Measurements from ENCODE around the gene ADORA1. TPM values are rescaled to one million over a fixed set of nuclear protein-coding genes. Genes with fewer than 3 reads are reported as not detected.

Gene ADORA1
- total RNA-seq, 3 donors from 2014 or later: 0.53 to 1.3 (median 0.78) TPM

DNA sequence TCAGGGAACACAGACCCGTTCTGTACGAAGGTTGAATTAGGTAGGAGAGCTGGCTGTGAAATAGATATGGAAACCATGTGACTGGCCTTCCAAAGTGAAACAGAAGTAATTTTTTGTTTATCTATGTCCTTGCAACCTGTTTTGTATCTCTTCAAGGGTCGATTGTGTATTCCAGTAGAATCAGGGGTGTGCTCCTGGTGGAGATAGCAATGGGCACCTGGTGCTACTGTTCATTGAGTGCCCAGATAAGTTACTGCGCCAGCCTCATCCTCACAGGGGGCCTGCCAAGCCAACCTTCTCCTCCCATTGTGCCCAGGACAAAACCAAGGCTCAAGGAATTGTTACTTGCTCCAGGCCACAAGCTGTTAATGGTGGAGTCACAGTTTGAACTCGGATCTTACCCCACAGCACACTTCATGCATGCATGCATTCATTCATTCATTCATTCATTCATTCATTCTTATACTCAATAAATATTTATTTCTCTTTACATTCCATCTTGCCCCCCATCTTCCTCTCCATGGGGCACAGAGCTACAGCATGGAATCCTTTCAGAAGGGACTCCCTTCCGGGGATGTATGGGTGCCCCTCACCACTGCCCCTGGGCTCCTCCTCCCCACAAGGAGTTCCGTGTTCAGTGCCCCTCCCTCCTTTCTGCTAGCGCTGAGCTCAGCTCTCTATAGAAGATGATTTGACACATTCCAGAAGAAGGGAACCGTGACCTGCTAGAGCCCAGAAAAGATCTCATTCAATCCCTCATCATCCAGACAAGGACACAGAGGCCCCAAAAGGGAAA, 24.0 kb downstream of the ADORA1 start:
- Histone ChIP-seq H3K9me3 (no peaks in the 10 kb centered on the region), H3K4me1 (ENCODE audit: low read depth) (peaks cover 4% of the 10 kb centered on the region), H3K4me3 (no peak overlapping the region), H3K36me3 (ENCODE audit: low read depth) (no peaks in the 10 kb centered on the region)
- TF ChIP-seq CTCF (IDR thresholded peaks at IDR 0.05): no peak
- ATAC-seq: no peak
- no peak for DNase-seq
- intact Hi-C loops (cut with DNase I, micrococcal nuclease): no loop called here

- ATAC-seq (no peak), DNase-seq (no peak)
- peaks cover 6% of the 10 kb centered on the region for H3K4me1 ChIP-seq (ENCODE audit: low read depth)
- TF ChIP-seq CTCF (IDR thresholded peaks at IDR 0.05): no peak
- H3K4me3 ChIP-seq: no peak overlapping the region
- no peaks in the 10 kb centered on the region for H3K9me3 ChIP-seq
- H3K36me3 ChIP-seq (ENCODE audit: low read depth): no peaks in the 10 kb centered on the region
- intact Hi-C loops (cut with DNase I, micrococcal nuclease): no loop called here
These were observed 24.9 kb downstream of the ADORA1 start for GRCh38 chr1:203152158-203153034.

GRCh38 chr1:203153051-203153988, 25.8 kb downstream of the ADORA1 start:
- peaks cover 6% of the 10 kb centered on the region for H3K4me1 ChIP-seq (ENCODE audit: low read depth)
- intact Hi-C loops (cut with DNase I, micrococcal nuclease): no loop called here
- DNase-seq: no peak
- no peak overlapping the region for H3K4me3 ChIP-seq
- H3K36me3 ChIP-seq (ENCODE audit: low read depth): no peaks in the 10 kb centered on the region
- TF ChIP-seq CTCF (IDR thresholded peaks at IDR 0.05): no peak
- H3K9me3 ChIP-seq: no peaks in the 10 kb centered on the region
- ATAC-seq: no peak

DNA sequence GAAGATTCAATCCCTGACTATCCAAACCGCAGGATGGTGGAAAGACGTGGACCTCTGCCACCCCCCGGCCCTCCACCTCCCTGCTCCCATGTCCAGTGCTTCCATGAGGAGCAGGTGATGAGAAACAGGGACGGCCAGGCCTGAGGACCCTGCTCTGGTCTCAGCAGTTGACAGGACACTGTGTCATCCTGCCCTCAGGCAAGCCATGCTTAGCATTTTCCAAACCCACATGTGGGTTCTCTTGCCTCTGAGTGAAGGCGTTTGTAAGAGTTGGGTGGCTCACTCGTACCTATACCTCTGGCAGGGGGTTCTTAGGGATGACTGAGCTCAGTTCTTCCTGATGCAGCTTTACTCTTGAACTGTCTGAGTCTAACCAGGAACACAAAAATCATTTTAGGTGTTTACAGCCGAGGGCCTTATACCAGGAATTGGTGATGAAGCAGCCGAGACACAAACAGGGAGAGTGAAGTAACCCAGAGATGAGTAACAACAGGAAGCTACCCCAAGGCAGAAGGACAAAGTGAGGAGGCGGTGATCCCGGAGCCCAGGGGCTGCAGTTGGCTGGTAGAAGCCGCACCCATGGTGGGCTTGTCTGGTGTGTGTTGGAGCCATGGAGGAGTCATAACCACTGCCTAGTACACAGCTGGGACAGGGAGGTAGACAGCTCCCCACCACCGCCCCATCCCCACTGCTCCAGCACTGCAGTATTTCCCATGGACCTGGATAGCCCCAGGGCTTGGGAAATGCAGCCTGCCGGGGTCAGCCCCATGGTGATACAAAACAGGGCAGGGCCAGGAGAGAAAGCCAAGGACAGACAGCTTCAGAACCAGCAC, 26.7 kb downstream of the ADORA1 start:
- ATAC-seq (no peak), DNase-seq (no peak)
- no peak for TF ChIP-seq CTCF (IDR thresholded peaks at IDR 0.05)
- H3K9me3 ChIP-seq: no peaks in the 10 kb centered on the region
- intact Hi-C loops (cut with DNase I, micrococcal nuclease): no loop called here
- H3K36me3 ChIP-seq (ENCODE audit: low read depth): no peaks in the 10 kb centered on the region
- peaks cover 6% of the 10 kb centered on the region for H3K4me1 ChIP-seq (ENCODE audit: low read depth)
- H3K4me3 ChIP-seq: no peak overlapping the region
